Endothelial cell of umbilical vein (primary cell): Measurements from ENCODE around the gene GPR108. TPM values are rescaled to one million over a fixed set of nuclear protein-coding genes. Genes with fewer than 3 reads are reported as not detected.

Experiments used
- BruUV-seq: library from RNA; stranded (reverse); fragments of 400-500 nt; replicated peaks from 2 replicates; lab custom pipeline; 2021; lab: Mats Ljungman, UMichigan
- CTCF ChIA-PET: fragments of 300-600, 350-600 bp; sonication (Branson Sonifier 250); formaldehyde crosslinking; loops from one replicate; lab custom pipeline; 2021; ENCODE audit warnings: antibody characterized with exemption, inconsistent platforms; lab: Charles Lee
- POLR2A ChIA-PET: fragments of 300-600, 350-600 bp; sonication (Branson Sonifier 250); formaldehyde crosslinking; loops from one replicate; lab custom pipeline; 2021; ENCODE audit warnings: antibody characterized with exemption, inconsistent platforms; lab: Charles Lee
- DNase-seq: peaks from one replicate; pipeline ENCODE4 v3.0.0-alpha.2; 2011; ENCODE audit warnings: low read depth, low spot score
- FAIRE-seq: peaks from 2 replicates; lab custom pipeline; 2011; peaks lifted over from hg19 to GRCh38; lab: Jason Lieb, UNC
- H2AFZ ChIP-seq: 2 replicates; pipeline ENCODE4 v1.6.0; 2012; ENCODE audit warnings: low read depth, low read length, control low read depth, inconsistent platforms
- H3K27ac ChIP-seq: 2 replicates; pipeline ENCODE4 v1.5.1; 2011; ENCODE audit warnings: low read depth, mild to moderate bottlenecking, control low read depth, low read length, moderate library complexity; ENCODE audit not compliant: insufficient read depth
- H3K27me3 ChIP-seq, 2 experiments: 2 replicates each; pipeline versions ENCODE4 v1.6.0 to v1.6.1; 2011; ENCODE audit warnings: low read length in 2 of 2, mixed read lengths in 1 of 2; ENCODE audit not compliant: control insufficient read depth in 2 of 2, insufficient read depth in 2 of 2
- H3K36me3 ChIP-seq, 2 experiments: 2 replicates in 1 of 2; 3 replicates in 1 of 2; pipeline ENCODE4 v1.5.1; 2011; ENCODE audit warnings: low read length in 2 of 2, mild to moderate bottlenecking in 1 of 2, moderate library complexity in 1 of 2; ENCODE audit not compliant: control insufficient read depth in 2 of 2, insufficient read depth in 2 of 2; ENCODE audit errors: extremely low read depth in 1 of 2
- H3K4me1 ChIP-seq: 3 replicates; pipeline ENCODE4 v1.5.1; 2011; ENCODE audit warnings: mild to moderate bottlenecking, low read length; ENCODE audit not compliant: control insufficient read depth, insufficient read depth; ENCODE audit errors: extremely low read depth
- H3K4me2 ChIP-seq: 2 replicates; pipeline ENCODE4 v1.6.1; 2011; ENCODE audit warnings: low read length, control low read depth, mixed read lengths; ENCODE audit not compliant: insufficient read depth
- H3K4me3 ChIP-seq, 3 experiments: fragments of 200-600 bp in 1 of 3; sonication (generic), shearing (Covaris generic) in 1 of 3; replicated peaks in 1 of 3; 2 replicates each; pipeline ENCODE4 v1.5.1; 2011 to 2016; ENCODE audit warnings: control low read depth in 3 of 3, low read length in 3 of 3, mild to moderate bottlenecking in 2 of 3, inconsistent platforms in 1 of 3, low read depth in 1 of 3, moderate library complexity in 1 of 3; ENCODE audit not compliant: insufficient read depth in 1 of 3
- H3K79me2 ChIP-seq: 2 replicates; pipeline ENCODE4 v1.6.0; 2012; ENCODE audit warnings: low read length, inconsistent platforms; ENCODE audit not compliant: control insufficient read depth, insufficient read depth
- H3K9ac ChIP-seq: replicated peaks from 2 replicates; pipeline ENCODE3; 2011; ENCODE audit warnings: low read length, control low read depth; ENCODE audit not compliant: insufficient read depth; ENCODE audit errors: extremely low read depth
- H3K9me1 ChIP-seq: replicated peaks from 3 replicates; pipeline ENCODE4 v1.6.0; 2011; ENCODE audit warnings: mild to moderate bottlenecking, low read length; ENCODE audit not compliant: control insufficient read depth, insufficient read depth; ENCODE audit errors: extremely low read depth
- H3K9me3 ChIP-seq: replicated peaks from 2 replicates; pipeline ENCODE4 v1.5.1; 2012; ENCODE audit warnings: low read length, inconsistent platforms; ENCODE audit not compliant: control insufficient read depth, insufficient read depth
- H4K20me1 ChIP-seq: replicated peaks from 2 replicates; pipeline ENCODE3; 2011; ENCODE audit warnings: mild to moderate bottlenecking, low read length; ENCODE audit not compliant: control insufficient read depth, insufficient read depth; ENCODE audit errors: extremely low read depth
- CTCF ChIP-seq, 2 donors: IDR thresholded peaks; 1 replicate in 1 of 2; 2 replicates in 1 of 2; pipeline ENCODE4 v1.5.1; 2011; ENCODE audit warnings: low read length in 2 of 2, mild to moderate bottlenecking in 2 of 2, moderate library complexity in 2 of 2, control low read depth in 1 of 2, inconsistent platforms in 1 of 2, low read depth in 1 of 2; ENCODE audit not compliant: insufficient read depth in 1 of 2; ENCODE audit errors: extremely low read depth in 1 of 2
- EZH2 ChIP-seq: IDR thresholded peaks from 2 replicates; pipeline ENCODE4 v1.6.1; 2012; ENCODE audit warnings: borderline replicate concordance, low read depth, mild to moderate bottlenecking, moderate library complexity, low read length, inconsistent platforms; ENCODE audit not compliant: severe bottlenecking
- FOS ChIP-seq: IDR thresholded peaks from 2 replicates; pipeline ENCODE4 v1.6.1; 2011; ENCODE audit warnings: mild to moderate bottlenecking, low read length, moderate library complexity, borderline replicate concordance; ENCODE audit not compliant: insufficient read depth
- GATA2 ChIP-seq: IDR thresholded peaks from 2 replicates; pipeline ENCODE4 v1.7.0; 2011; ENCODE audit warnings: low read depth, mild to moderate bottlenecking, moderate library complexity, mixed read lengths, low read length; ENCODE audit not compliant: insufficient read length, insufficient read depth
- JUN ChIP-seq: IDR thresholded peaks from 2 replicates; pipeline ENCODE4 v1.6.1; 2011; ENCODE audit warnings: borderline replicate concordance, low read depth; ENCODE audit not compliant: insufficient read length, insufficient read depth
- MYC ChIP-seq: IDR thresholded peaks from one replicate; pipeline ENCODE4 v1.6.1; 2011; ENCODE audit warnings: mild to moderate bottlenecking, low read depth, low read length
- POLR2A ChIP-seq: IDR thresholded peaks from 2 replicates; pipeline ENCODE4 v1.6.1; 2012; ENCODE audit warnings: low read depth, mild to moderate bottlenecking, control low read depth, low read length
- POLR2AphosphoS5 ChIP-seq: IDR thresholded peaks from 2 replicates; pipeline ENCODE4 v1.6.1; 2012; ENCODE audit warnings: low read depth, mild to moderate bottlenecking, control low read depth, low read length, moderate library complexity; ENCODE audit not compliant: insufficient read depth
- dilution Hi-C: fragments of 300-500 bp; cut with MboI; formaldehyde crosslinking; loops from one replicate; pipeline ENCODE4 v1.15.0; 2019; ENCODE audit warnings: low sequenced_read_pairs; ENCODE audit not compliant: extremely low pct_ligation_motif_present
- intact Hi-C: fragments of 100-400 bp; cut with micrococcal nuclease; formaldehyde crosslinking; loops from one replicate; pipeline ENCODE4 v1.10.0; 2022
- polyA plus RNA-seq, 4 experiments: library from polyadenylated mRNA; depleted of rRNA in 3 of 4; stranded (reverse) in 3 of 4; unstranded in 1 of 4; fragments of >200 nt; gene quantifications; 2 replicates each; pipeline versions ENCODE4 v1.2.1 to v1.2.3, GENCODE V29; 2011 to 2012; ENCODE audit warnings: missing spikeins in 1 of 4
- total RNA-seq: library from RNA; stranded (reverse); gene quantifications from 2 replicates; pipeline ENCODE4 v1.2.3, GENCODE V29; 2021
- TF ChIP-seq, protein P1 (sequence below): IDR thresholded peaks from 2 replicates; pipeline ENCODE4 v1.6.1; 2011; ENCODE audit not compliant: insufficient read depth, insufficient read length

GPR108 gene
- total and polyA plus RNA-seq, 2 donors (not counting 3 experiments of a cell fraction or from before 2014, with no cell fraction given): 68.5 to 80.2 TPM

- no peak overlapping the region for H3K27ac ChIP-seq
- no peaks in the 10 kb centered on the region for H4K20me1 ChIP-seq
- peak overlapping the region; percentile 52 for H2AFZ ChIP-seq
- peaks cover 5 to 9% of the 10 kb centered on the region in 2 experiments for H3K27me3 ChIP-seq
- FAIRE-seq (no peak), DNase-seq (no peak)
- ChIA-PET POLR2A (no interaction called here), CTCF (no interaction called here)
- H3K9ac ChIP-seq: no peak overlapping the region
- dilution Hi-C loops: no loop called here
- peak overlapping the region in 1 of 3 experiments; percentile 4 for H3K4me3 ChIP-seq
- no peak overlapping the region for H3K4me2 ChIP-seq
- no peaks in the 10 kb centered on the region for H3K9me3 ChIP-seq
- H3K4me1 ChIP-seq: peaks cover 4% of the 10 kb centered on the region
- intact Hi-C loops: loop anchor here (1.0 kb wide), 1 partner anchor 96 kb away; no protein-coding TSS in a partner anchor
- H3K36me3 ChIP-seq: no peaks in the 10 kb centered on the region
- no peaks in the 10 kb centered on the region for H3K79me2 ChIP-seq
- no peak for TF ChIP-seq CTCF (IDR thresholded peaks at IDR 0.05; ENCODE audit: extremely low read depth in 1 of 2, insufficient read depth in 1 of 2, low read depth in 1 of 2, low read length in 2 of 2)
- no peak for TF ChIP-seq POLR2AphosphoS5
- no peak for TF ChIP-seq GATA2
- TF ChIP-seq, protein P1, sequence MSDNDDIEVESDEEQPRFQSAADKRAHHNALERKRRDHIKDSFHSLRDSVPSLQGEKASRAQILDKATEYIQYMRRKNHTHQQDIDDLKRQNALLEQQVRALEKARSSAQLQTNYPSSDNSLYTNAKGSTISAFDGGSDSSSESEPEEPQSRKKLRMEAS: no peak
- no peak for TF ChIP-seq POLR2A
- no peak for TF ChIP-seq JUN
- no peak for TF ChIP-seq MYC
- TF ChIP-seq EZH2: no peak
- TF ChIP-seq FOS: no peak
- BruUV-seq: no TSS peak
- no peaks in the 10 kb centered on the region for H3K9me1 ChIP-seq
These were observed 29.6 kb upstream of the GPR108 start for GRCh38 chr19:6767081-6767356.
